ENCODE data around the gene GPHN.

GRCh38 chr14:66923251-66923650 lies 415.3 kb downstream of the GPHN start:
- no peak for TF ChIP-seq CTCF (IDR thresholded peaks at IDR 0.05)
- no peak for TF ChIP-seq POLR2AphosphoS5 (IDR thresholded peaks at IDR 0.05)

Data from esophagus muscularis mucosa (tissue), 3 donors.